GM19099 (cell line): ENCODE data around the gene CAPN13.

ENCODE experiments used
- POLR2A ChIP-seq: IDR thresholded peaks from 3 replicates; pipeline ENCODE4 v1.6.1; 2011; ENCODE audit warnings: low read depth; ENCODE audit not compliant: insufficient read length; ENCODE audit errors: extremely low read depth

The CAPN13 gene

GRCh38 chr2:30761226-30761625 is 46.0 kb downstream of the CAPN13 start:
- TF ChIP-seq POLR2A: no peak

GRCh38 chr2:30759481-30759880 is 47.8 kb downstream of the CAPN13 start:
- TF ChIP-seq POLR2A: no peak

GRCh38 chr2:30758191-30758651 is 49.0 kb downstream of the CAPN13 start:
- no peak for TF ChIP-seq POLR2A

GRCh38 chr2:30757749-30758148 is 49.5 kb downstream of the CAPN13 start:
- TF ChIP-seq POLR2A: no peak

GRCh38 chr2:30756971-30757370 is 50.3 kb downstream of the CAPN13 start:
- TF ChIP-seq POLR2A: no peak

GRCh38 chr2:30756051-30756719 is 51.1 kb downstream of the CAPN13 start:
- no peak for TF ChIP-seq POLR2A

- TF ChIP-seq POLR2A: no peak
These were observed 53.6 kb downstream of the CAPN13 start for GRCh38 chr2:30753630-30754029.

GRCh38 chr2:30752811-30753210 is 54.4 kb downstream of the CAPN13 start:
- TF ChIP-seq POLR2A: no peak

- TF ChIP-seq POLR2A: no peak
These were observed 60.0 kb downstream of the CAPN13 start for GRCh38 chr2:30747206-30747605.

- no peak for TF ChIP-seq POLR2A
These were observed 62.4 kb downstream of the CAPN13 start for GRCh38 chr2:30744823-30745222.

GRCh38 chr2:30741576-30741975 is 65.7 kb downstream of the CAPN13 start:
- no peak for TF ChIP-seq POLR2A

GRCh38 chr2:30738141-30738911 is 68.9 kb downstream of the CAPN13 start:
- no peak for TF ChIP-seq POLR2A

GRCh38 chr2:30737326-30737610 is 70.0 kb downstream of the CAPN13 start:
- no peak for TF ChIP-seq POLR2A

GRCh38 chr2:30736461-30737325 is 70.6 kb downstream of the CAPN13 start:
- TF ChIP-seq POLR2A: no peak

- no peak for TF ChIP-seq POLR2A
These were observed 73.2 kb downstream of the CAPN13 start for GRCh38 chr2:30733876-30734520.
